DND-41 (cell line): ENCODE data around the gene THRB.

Experiments
- ATAC-seq: fragments of 200-7000 bp; cut with Tn5 transposase; 3 replicates; pipeline ENCODE4 v1.9.1; 2021; ENCODE audit warnings: low read depth; ENCODE audit not compliant: insufficient read depth
- DNase-seq: peaks from one replicate; pipeline ENCODE4 v3.0.0-alpha.2; 2020
- H2AFZ ChIP-seq: 2 replicates; pipeline ENCODE4 v1.6.0; 2012; ENCODE audit warnings: low read depth, low read length
- H3K27ac ChIP-seq: 2 replicates; pipeline ENCODE4 v1.5.1; 2012; ENCODE audit warnings: low read length, inconsistent platforms
- H3K27me3 ChIP-seq: fragments of 200-600 bp; sonication (generic); 2 replicates; pipeline ENCODE4 v1.6.0; 2012; ENCODE audit warnings: low read length, mild to moderate bottlenecking, inconsistent platforms; ENCODE audit not compliant: insufficient read depth, poor library complexity
- H3K36me3 ChIP-seq: 2 replicates; pipeline ENCODE4 v1.5.1; 2012; ENCODE audit warnings: low read length, inconsistent platforms; ENCODE audit not compliant: insufficient read depth
- H3K4me1 ChIP-seq: 2 replicates; pipeline ENCODE4 v1.5.1; 2012; ENCODE audit warnings: mild to moderate bottlenecking, low read length; ENCODE audit not compliant: insufficient read depth
- H3K4me2 ChIP-seq: 2 replicates; pipeline ENCODE4 v1.6.0; 2012; ENCODE audit warnings: mild to moderate bottlenecking, moderate library complexity, low read length, inconsistent platforms; ENCODE audit not compliant: insufficient read depth
- H3K4me3 ChIP-seq, 2 experiments: fragments of 200-600 bp in 1 of 2; shearing (Covaris generic) in 1 of 2; 2 replicates each; pipeline ENCODE4 v1.5.1; 2012 to 2016; ENCODE audit warnings: inconsistent platforms in 2 of 2, low read length in 2 of 2, mild to moderate bottlenecking in 2 of 2, low read depth in 1 of 2, moderate library complexity in 1 of 2
- H3K79me2 ChIP-seq: 2 replicates; pipeline ENCODE4 v1.6.0; 2012; ENCODE audit warnings: low read length, inconsistent platforms; ENCODE audit not compliant: insufficient read depth
- H3K9ac ChIP-seq: 2 replicates; pipeline ENCODE4 v1.6.0; 2012; ENCODE audit warnings: low read depth, mild to moderate bottlenecking, inconsistent platforms, low read length, moderate library complexity
- H3K9me3 ChIP-seq: 2 replicates; pipeline ENCODE4 v1.5.1; 2012; ENCODE audit warnings: low read length, moderate library complexity, mild to moderate bottlenecking, inconsistent platforms; ENCODE audit not compliant: insufficient read depth, severe bottlenecking
- H4K20me1 ChIP-seq: 2 replicates; pipeline ENCODE4 v1.6.0; 2012; ENCODE audit warnings: low read length; ENCODE audit not compliant: insufficient read depth
- CTCF ChIP-seq: IDR thresholded peaks from 2 replicates; pipeline ENCODE4 v1.5.1; 2012; ENCODE audit warnings: borderline replicate concordance, low read length, moderate library complexity, mild to moderate bottlenecking; ENCODE audit not compliant: poor library complexity, severe bottlenecking; ENCODE audit errors: extremely low read depth
- EZH2 ChIP-seq: IDR thresholded peaks from 3 replicates; pipeline ENCODE4 v1.6.1; 2012; ENCODE audit warnings: borderline replicate concordance, low read depth, mild to moderate bottlenecking, moderate library complexity, low read length, inconsistent platforms; ENCODE audit not compliant: severe bottlenecking

Gene THRB

GRCh38 chr3:24133436-24133835 lies 361.2 kb downstream of the THRB start:
- no peak for ATAC-seq
- no peak overlapping the region for H3K4me2 ChIP-seq

GRCh38 chr3:24129549-24129948 lies 365.1 kb downstream of the THRB start:
- Histone ChIP-seq H3K9ac (no peak overlapping the region), H3K9me3 (no peaks in the 10 kb centered on the region), H3K36me3 (no peaks in the 10 kb centered on the region), H2AFZ (no peak overlapping the region), H3K4me2 (no peak overlapping the region), H4K20me1 (no peaks in the 10 kb centered on the region), H3K79me2 (no peaks in the 10 kb centered on the region), H3K4me3 (no peak overlapping the region), H3K4me1 (no peaks in the 10 kb centered on the region), H3K27me3 (no peaks in the 10 kb centered on the region), H3K27ac (no peak overlapping the region)
- ATAC-seq (no peak), DNase-seq (no peak)
- no peak for TF ChIP-seq EZH2
- TF ChIP-seq CTCF: no peak

More at GRCh38 chr3:24133436-24133835, 361.2 kb downstream of the THRB start:
- TF ChIP-seq CTCF (no peak), EZH2 (no peak)
- no peak for DNase-seq
- Histone ChIP-seq H4K20me1 (no peaks in the 10 kb centered on the region), H3K4me1 (no peaks in the 10 kb centered on the region), H3K27ac (no peak overlapping the region), H3K79me2 (no peaks in the 10 kb centered on the region), H3K4me3 (no peak overlapping the region), H3K9ac (no peak overlapping the region), H3K36me3 (no peaks in the 10 kb centered on the region), H2AFZ (no peak overlapping the region), H3K9me3 (no peaks in the 10 kb centered on the region), H3K27me3 (no peaks in the 10 kb centered on the region)

GRCh38 chr3:24128199-24129005 lies 366.2 kb downstream of the THRB start:
- TF ChIP-seq CTCF (no peak), EZH2 (no peak)
- Histone ChIP-seq H3K27ac (no peak overlapping the region), H3K4me2 (no peak overlapping the region), H3K4me3 (no peak overlapping the region), H3K79me2 (no peaks in the 10 kb centered on the region), H3K9ac (no peak overlapping the region), H2AFZ (no peak overlapping the region), H3K36me3 (no peaks in the 10 kb centered on the region), H3K4me1 (no peaks in the 10 kb centered on the region), H3K27me3 (no peaks in the 10 kb centered on the region), H3K9me3 (no peaks in the 10 kb centered on the region), H4K20me1 (no peaks in the 10 kb centered on the region)
- ATAC-seq (no peak), DNase-seq (no peak)

- no peak overlapping the region for H3K4me3 ChIP-seq
- H3K27ac ChIP-seq: no peak overlapping the region
- H3K4me1 ChIP-seq: no peaks in the 10 kb centered on the region
- no peaks in the 10 kb centered on the region for H3K36me3 ChIP-seq
- ATAC-seq: no peak
- TF ChIP-seq EZH2 (no peak), CTCF (no peak)
- no peak for DNase-seq
- H3K79me2 ChIP-seq: no peaks in the 10 kb centered on the region
- H4K20me1 ChIP-seq: no peaks in the 10 kb centered on the region
- H3K4me2 ChIP-seq: no peak overlapping the region
- H3K9ac ChIP-seq: no peak overlapping the region
- H2AFZ ChIP-seq: no peak overlapping the region
- H3K27me3 ChIP-seq: no peaks in the 10 kb centered on the region
- no peaks in the 10 kb centered on the region for H3K9me3 ChIP-seq
Measured at GRCh38 chr3:24123596-24123995, 371.1 kb downstream of the THRB start.
